Fibroblast of mammary gland (primary cell): ENCODE measurements around the gene PLXNA2.

ENCODE experiments used
- DNase-seq: peaks from one replicate; pipeline ENCODE4 v3.0.0-alpha.2; 2010; ENCODE audit warnings: low read depth
- H3K4me3 ChIP-seq: 2 replicates; pipeline ENCODE4 v1.5.1; 2011; ENCODE audit warnings: low read depth, mild to moderate bottlenecking, low read length, moderate library complexity; ENCODE audit not compliant: control insufficient read depth
- TF ChIP-seq, protein P1 (sequence below): conservative IDR thresholded peaks from 2 replicates; pipeline ENCODE4 v1.5.1; 2011; ENCODE audit warnings: low read depth, low read length, inconsistent platforms; ENCODE audit not compliant: control insufficient read depth, insufficient read depth

The PLXNA2 gene

DNA sequence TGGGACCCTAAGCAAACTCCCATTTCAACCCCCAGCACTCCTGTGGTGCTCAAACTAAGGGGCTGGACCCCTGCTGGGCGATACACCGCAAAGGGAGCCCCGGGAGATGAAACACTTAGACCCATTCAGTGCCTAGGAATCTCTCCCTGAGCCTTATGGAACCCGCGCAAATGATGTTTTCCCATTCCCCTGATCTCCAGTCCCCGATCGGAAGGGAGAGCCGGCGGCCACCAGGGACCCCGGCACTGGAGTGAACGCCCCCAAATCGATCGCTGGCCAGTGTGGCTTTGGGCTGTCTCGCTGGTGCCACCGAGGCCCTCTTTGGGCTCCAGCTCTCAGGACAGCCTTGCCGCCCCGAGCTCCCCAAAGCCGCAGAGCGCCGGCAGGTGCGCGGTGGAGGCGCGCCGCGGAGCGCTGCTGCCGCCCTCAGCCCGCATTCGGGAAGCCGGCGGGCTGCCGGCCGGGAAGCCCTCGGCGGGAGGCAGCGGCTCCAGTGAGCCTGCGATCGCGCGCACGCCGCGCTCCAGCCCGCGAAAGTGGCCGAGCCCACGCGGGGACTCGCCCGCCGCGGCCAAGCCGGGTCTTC lies 1.1 kb downstream of the PLXNA2 start:
- peak; percentile 14 for DNase-seq
- TF ChIP-seq, protein P1, sequence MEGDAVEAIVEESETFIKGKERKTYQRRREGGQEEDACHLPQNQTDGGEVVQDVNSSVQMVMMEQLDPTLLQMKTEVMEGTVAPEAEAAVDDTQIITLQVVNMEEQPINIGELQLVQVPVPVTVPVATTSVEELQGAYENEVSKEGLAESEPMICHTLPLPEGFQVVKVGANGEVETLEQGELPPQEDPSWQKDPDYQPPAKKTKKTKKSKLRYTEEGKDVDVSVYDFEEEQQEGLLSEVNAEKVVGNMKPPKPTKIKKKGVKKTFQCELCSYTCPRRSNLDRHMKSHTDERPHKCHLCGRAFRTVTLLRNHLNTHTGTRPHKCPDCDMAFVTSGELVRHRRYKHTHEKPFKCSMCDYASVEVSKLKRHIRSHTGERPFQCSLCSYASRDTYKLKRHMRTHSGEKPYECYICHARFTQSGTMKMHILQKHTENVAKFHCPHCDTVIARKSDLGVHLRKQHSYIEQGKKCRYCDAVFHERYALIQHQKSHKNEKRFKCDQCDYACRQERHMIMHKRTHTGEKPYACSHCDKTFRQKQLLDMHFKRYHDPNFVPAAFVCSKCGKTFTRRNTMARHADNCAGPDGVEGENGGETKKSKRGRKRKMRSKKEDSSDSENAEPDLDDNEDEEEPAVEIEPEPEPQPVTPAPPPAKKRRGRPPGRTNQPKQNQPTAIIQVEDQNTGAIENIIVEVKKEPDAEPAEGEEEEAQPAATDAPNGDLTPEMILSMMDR: no peak
- peak overlapping the region; percentile 68 for H3K4me3 ChIP-seq

DNA sequence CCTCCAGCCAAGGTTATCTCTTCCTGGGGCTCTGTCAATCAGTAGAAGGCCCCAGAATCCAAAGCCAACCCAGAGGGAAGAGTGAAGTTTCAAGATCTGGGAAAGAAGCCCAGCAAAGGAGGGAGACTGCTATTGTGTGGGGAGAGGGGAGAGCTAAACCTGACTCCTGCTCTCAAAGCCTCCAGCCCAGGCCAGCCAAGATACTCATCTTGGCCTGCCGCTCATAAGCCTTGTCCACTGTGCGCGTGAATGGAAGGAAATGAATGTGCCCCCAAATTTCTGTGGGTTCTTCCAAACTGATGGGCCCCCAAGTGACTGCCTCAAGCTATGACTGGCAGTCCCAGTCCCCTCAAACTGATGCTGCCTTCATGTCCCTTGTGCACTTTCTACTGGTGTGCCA lies 2.0 kb downstream of the PLXNA2 start:
- no peak overlapping the region for H3K4me3 ChIP-seq
- TF ChIP-seq, protein P1: no peak
- DNase-seq: no peak

DNA sequence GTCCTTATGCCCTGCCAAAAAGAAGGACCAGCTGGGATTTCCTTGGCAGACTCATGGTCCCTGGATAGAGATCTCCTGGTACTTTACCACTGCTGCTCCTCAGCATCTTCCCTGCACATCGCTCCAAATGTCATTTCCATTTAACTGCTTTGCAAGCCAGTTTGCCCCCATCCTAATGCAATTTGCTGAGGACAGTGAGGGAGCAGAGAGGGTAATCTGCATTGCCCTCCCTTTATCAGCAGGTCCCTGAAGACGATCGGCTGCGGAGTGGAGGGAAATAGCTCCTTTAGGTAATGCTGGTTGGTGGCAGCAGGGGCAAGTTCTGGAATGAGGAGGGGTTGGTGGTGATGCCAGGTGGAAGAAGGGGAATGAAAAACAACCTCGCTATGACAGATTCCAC lies 2.7 kb downstream of the PLXNA2 start:
- no peak for DNase-seq
- TF ChIP-seq, protein P1: no peak
- no peak overlapping the region for H3K4me3 ChIP-seq

DNA sequence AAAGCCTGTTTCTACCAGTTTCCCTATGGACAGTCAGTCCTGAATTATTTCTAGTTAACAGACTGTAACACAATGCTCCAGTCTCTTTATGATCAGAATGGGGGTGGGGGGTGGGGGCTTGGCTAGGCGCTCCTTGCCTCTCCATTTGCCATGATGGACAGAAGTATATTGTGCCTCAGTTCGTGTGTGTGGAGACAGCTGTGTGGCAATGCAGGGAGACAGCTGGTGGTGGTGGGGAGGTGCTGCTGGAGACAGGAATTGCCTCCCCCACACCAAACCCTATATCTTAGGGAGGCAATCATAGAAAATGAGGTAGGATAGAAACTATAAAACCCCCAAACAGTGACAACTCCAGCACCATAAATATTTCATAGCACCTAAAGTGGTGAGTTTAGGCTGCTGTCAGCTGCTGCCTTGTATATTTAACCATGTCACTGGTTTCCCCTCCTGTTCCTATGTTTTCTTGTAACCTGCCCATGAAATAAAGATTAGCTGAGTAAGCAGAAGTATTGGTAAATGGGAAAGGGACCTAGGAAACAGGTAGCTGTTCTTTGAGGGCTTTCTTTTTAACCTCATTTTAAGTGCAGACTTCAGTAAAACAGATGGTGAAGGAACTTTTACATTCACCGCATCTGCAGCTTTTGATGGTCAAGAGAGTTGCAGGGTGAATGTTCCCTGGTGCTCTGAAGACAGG lies 3.4 kb downstream of the PLXNA2 start:
- no peak overlapping the region for H3K4me3 ChIP-seq
- TF ChIP-seq, protein P1: no peak
- no peak for DNase-seq

DNA sequence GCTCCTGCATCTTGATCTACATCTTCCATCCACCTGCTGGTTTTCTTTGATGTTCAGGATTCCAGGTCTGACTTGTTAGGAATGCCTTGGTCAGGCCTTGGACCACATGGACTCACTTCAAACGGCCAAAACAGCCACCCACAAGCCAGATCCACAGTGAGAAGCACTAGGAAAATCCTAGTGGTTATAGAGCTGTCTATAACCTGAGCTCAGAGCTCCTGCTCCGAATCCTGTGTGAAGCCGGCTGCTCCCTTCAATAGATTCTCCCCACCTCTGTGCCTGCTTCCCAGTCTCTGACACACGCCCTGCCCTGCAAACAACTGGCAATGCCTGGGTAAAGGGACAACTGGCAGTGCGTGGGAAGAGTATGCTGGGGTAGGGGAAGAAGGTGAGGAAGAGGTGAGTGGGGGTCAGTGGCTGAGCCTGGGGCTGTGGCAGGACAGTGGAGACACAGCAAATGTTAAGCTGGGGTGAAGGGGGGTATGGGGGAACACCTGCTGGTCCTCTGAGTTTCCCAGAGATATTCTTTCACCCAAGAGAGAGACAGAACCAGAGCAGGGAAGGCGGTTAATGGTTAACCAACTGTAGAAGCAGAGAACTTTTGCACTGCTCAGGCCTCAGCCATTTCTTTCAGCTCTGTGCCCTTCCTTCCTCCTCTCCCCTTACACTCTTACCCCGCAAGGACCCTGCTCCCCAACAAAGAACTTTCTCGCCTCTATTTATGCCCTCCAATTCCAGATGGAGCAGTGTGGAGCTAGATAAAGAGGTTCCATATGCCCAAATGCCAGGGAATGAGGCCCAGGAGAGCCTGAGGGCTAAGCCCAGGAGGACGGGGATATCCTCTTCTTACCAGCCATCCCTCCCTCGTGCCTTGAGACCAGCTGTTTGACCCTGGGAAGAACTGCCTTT lies 4.5 kb downstream of the PLXNA2 start:
- TF ChIP-seq, protein P1: no peak
- DNase-seq: no peak
- no peak overlapping the region for H3K4me3 ChIP-seq

DNA sequence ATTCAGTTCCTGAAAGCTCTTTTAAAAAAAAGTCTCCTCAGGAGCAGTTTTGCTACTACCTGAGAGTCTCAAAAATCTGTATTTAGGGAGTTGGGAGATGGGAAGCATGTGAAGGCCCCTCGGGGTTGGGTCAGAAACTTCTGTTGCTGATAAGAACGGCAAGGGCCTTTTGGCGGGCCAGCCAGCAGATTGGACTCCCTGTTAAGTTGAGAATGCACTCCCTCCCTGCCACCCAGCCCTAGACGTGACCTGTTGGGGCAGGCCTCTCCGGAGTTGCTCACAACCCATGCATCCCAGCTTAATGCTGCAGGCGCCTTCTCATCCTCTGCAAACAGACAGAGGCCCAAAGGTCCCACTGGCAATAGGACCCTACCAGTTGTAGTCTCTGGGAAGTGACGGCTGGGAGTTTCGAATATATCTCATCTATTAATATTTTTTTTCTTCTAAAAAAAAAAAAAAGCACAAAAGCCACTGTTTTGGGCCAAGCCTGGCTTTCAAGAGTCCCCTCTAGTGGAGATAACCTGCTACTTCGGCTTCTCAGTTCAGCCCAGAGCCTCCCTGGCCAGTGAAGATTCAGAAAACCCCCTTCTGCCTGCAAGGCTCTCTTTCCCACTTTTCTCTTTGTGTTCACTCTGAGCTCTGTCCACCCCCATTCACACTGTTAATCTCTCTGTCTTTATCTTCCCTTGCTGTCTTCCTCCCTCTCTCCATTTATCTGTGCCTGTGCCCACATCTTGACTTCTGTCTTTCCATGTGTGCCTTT lies 5.3 kb downstream of the PLXNA2 start:
- DNase-seq: peak; percentile 61

More for the DNA sequence above, 5.3 kb downstream of the PLXNA2 start:
- TF ChIP-seq, protein P1: peak; percentile 89
- H3K4me3 ChIP-seq: no peak overlapping the region
